ENCODE results near the gene SCN9A. TPM values are rescaled to one million over a fixed set of nuclear protein-coding genes. Genes with fewer than 3 reads are reported as not detected.

The SCN9A gene
- total RNA-seq, 1 donor from 2014 or later = 0.13 TPM

DNA sequence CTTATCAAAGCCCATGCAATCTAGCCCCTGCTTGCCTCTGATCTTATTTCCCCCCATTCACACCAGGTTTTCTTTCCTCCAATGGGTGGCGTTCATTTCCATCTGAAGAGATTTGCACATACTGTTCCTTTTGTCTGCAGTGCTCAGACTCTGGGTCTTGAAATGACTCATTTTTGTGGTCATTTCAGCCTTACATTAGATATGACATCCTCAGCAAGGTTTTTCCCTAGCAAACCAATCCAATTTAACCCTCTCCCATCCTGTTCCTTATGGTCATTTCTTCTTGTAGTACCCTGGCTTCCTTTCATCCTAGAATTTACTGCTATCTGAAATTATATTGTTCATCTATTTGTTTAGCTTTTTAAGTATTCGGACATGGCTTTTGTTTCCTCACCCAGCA, 205.4 kb downstream of the SCN9A start:
- DNase-seq (ENCODE audit: low spot score) = no peak
- H3K9me3 Mint-ChIP-seq = no peaks in the 10 kb centered on the region
- no peak overlapping the region for H3K27ac Mint-ChIP-seq
- H3K27me3 Mint-ChIP-seq (ENCODE audit: insufficient read depth) = peaks cover 2% of the 10 kb centered on the region
- H3K4me3 Mint-ChIP-seq = no peak overlapping the region
- H3K36me3 Mint-ChIP-seq (ENCODE audit: low read depth) = no peaks in the 10 kb centered on the region
- intact Hi-C loops (cut with micrococcal nuclease) = loop anchor here (10.0 kb wide), 1 partner anchor 214 kb away; no protein-coding TSS in a partner anchor
- no peaks in the 10 kb centered on the region for H3K4me1 Mint-ChIP-seq (ENCODE audit: low read depth)

GRCh38 chr2:166167449-166167848, 208.3 kb downstream of the SCN9A start:
- Mint-ChIP-seq H3K36me3 (ENCODE audit: low read depth) (no peaks in the 10 kb centered on the region), H3K27ac (no peak overlapping the region), H3K27me3 (ENCODE audit: insufficient read depth) (peaks cover 4% of the 10 kb centered on the region), H3K9me3 (no peaks in the 10 kb centered on the region), H3K4me3 (no peak overlapping the region), H3K4me1 (ENCODE audit: low read depth) (no peaks in the 10 kb centered on the region)
- DNase-seq (ENCODE audit: low spot score) = no peak
- intact Hi-C loops (cut with micrococcal nuclease) = no loop called here

- intact Hi-C loops (cut with micrococcal nuclease) = no loop called here
- Mint-ChIP-seq H3K27ac (no peak overlapping the region), H3K9me3 (no peaks in the 10 kb centered on the region), H3K4me1 (ENCODE audit: low read depth) (no peaks in the 10 kb centered on the region), H3K4me3 (no peak overlapping the region), H3K27me3 (ENCODE audit: insufficient read depth) (peaks cover 5% of the 10 kb centered on the region), H3K36me3 (ENCODE audit: low read depth) (no peaks in the 10 kb centered on the region)
- no peak for DNase-seq (ENCODE audit: low spot score)
Measured at GRCh38 chr2:166163775-166164174, 212.0 kb downstream of the SCN9A start.

- no peaks in the 10 kb centered on the region for H3K36me3 Mint-ChIP-seq (ENCODE audit: low read depth)
- H3K27me3 Mint-ChIP-seq (ENCODE audit: insufficient read depth) = peaks cover 4% of the 10 kb centered on the region
- H3K4me3 Mint-ChIP-seq = no peak overlapping the region
- no peaks in the 10 kb centered on the region for H3K9me3 Mint-ChIP-seq
- H3K27ac Mint-ChIP-seq = no peak overlapping the region
- no peak for DNase-seq (ENCODE audit: low spot score)
- no peaks in the 10 kb centered on the region for H3K4me1 Mint-ChIP-seq (ENCODE audit: low read depth)
- intact Hi-C loops (cut with micrococcal nuclease) = no loop called here
Measured at GRCh38 chr2:166158546-166158945, 217.2 kb downstream of the SCN9A start.

GRCh38 chr2:166157578-166157977, 218.2 kb downstream of the SCN9A start:
- H3K27me3 Mint-ChIP-seq (ENCODE audit: insufficient read depth) = peaks cover 2% of the 10 kb centered on the region
- DNase-seq (ENCODE audit: low spot score) = no peak
- H3K4me3 Mint-ChIP-seq = no peak overlapping the region
- H3K9me3 Mint-ChIP-seq = no peaks in the 10 kb centered on the region
- intact Hi-C loops (cut with micrococcal nuclease) = no loop called here
- H3K4me1 Mint-ChIP-seq (ENCODE audit: low read depth) = no peaks in the 10 kb centered on the region
- no peak overlapping the region for H3K27ac Mint-ChIP-seq
- no peaks in the 10 kb centered on the region for H3K36me3 Mint-ChIP-seq (ENCODE audit: low read depth)

DNA sequence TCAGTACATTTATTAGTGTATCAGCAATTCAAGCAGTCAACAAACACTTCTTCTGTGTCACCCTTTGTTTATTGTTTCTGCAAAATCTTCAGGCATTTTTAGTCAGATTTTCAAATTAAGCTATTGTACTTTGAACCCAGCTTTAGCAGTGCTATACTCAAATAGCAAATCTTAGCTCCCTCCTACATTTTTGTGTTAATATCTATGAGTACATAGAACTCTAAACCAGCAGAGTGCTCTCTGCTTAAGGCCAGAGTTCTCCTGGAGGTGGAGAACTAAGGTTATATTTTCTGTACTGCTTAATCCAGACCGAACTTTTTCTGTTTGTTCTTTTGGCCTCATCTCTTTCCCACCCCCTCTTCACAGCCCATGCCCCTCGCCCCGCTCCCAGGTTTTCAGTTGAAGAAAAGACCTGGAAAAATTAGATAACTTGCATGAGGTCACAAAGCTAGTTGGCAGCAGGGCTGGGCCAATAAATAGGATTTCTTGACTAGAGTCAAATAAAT, 218.7 kb downstream of the SCN9A start:
- no peak overlapping the region for H3K4me3 Mint-ChIP-seq
- no peaks in the 10 kb centered on the region for H3K36me3 Mint-ChIP-seq (ENCODE audit: low read depth)
- no peak overlapping the region for H3K27ac Mint-ChIP-seq
- peaks cover 2% of the 10 kb centered on the region for H3K27me3 Mint-ChIP-seq (ENCODE audit: insufficient read depth)
- H3K4me1 Mint-ChIP-seq (ENCODE audit: low read depth) = no peaks in the 10 kb centered on the region
- no peak for DNase-seq (ENCODE audit: low spot score)
- H3K9me3 Mint-ChIP-seq = no peaks in the 10 kb centered on the region
- intact Hi-C loops (cut with micrococcal nuclease) = no loop called here

GRCh38 chr2:166155589-166155988, 220.2 kb downstream of the SCN9A start:
- Mint-ChIP-seq H3K36me3 (ENCODE audit: low read depth) (no peaks in the 10 kb centered on the region), H3K9me3 (no peaks in the 10 kb centered on the region), H3K27me3 (ENCODE audit: insufficient read depth) (peaks cover 2% of the 10 kb centered on the region), H3K27ac (no peak overlapping the region), H3K4me3 (no peak overlapping the region), H3K4me1 (ENCODE audit: low read depth) (no peaks in the 10 kb centered on the region)
- DNase-seq (ENCODE audit: low spot score) = no peak
- intact Hi-C loops (cut with micrococcal nuclease) = no loop called here

DNA sequence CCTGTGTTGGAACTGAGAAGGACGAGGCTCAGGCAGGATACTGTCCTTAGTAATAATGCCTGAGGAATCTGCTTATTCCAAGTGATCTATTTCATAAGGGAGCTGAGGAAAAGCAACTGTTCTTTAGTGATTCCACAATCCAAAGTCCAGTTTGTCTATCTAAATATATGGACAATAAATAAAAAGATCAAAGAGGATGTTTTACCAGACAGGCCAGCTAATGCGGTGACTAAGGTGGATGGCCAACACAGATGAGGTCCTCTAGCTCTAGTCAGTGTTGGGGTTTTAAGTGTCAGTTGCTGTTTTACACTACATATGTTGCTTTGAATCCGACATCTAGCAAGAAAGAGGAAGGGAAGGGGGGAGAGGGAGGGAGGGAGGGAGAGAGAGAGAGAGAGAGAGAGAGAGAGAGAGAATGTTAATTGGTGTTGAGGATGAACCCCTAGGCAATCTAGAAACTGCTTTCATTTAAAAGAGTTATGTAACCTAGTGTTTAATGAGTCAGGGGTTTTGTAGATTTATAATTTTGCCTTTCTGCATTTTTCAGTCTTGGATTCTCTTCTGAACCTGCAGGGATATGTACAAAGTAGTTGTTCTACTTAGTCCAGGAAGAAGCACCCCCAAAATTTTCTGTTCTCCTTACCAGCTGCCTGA, 220.9 kb downstream of the SCN9A start:
- Mint-ChIP-seq H3K27ac (no peak overlapping the region), H3K4me1 (ENCODE audit: low read depth) (no peaks in the 10 kb centered on the region), H3K27me3 (ENCODE audit: insufficient read depth) (peaks cover 2% of the 10 kb centered on the region), H3K36me3 (ENCODE audit: low read depth) (no peaks in the 10 kb centered on the region), H3K4me3 (no peak overlapping the region), H3K9me3 (no peaks in the 10 kb centered on the region)
- intact Hi-C loops (cut with micrococcal nuclease) = no loop called here
- no peak for DNase-seq (ENCODE audit: low spot score)

DNA sequence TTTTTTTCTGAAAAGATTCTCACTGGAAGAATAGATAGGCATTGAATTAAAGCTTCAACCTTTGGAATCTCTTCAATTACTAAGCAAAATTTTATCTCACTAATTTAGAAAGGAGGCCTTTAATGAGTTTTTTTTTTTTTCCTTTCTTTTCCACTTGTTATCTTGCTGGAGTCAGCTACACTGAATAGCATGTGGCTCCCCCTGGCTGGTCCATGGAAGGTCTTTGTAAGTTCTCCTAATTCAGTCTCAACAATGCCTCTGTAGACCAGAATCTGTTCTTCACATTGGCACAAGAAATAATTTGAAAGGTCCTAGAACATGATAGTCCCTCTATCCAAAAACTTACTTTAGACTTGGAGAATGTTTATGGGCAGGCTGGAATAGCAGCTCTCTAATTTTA, 223.7 kb downstream of the SCN9A start:
- Mint-ChIP-seq H3K4me3 (no peak overlapping the region), H3K9me3 (no peaks in the 10 kb centered on the region), H3K4me1 (ENCODE audit: low read depth) (no peaks in the 10 kb centered on the region), H3K27ac (no peak overlapping the region), H3K36me3 (ENCODE audit: low read depth) (no peaks in the 10 kb centered on the region), H3K27me3 (ENCODE audit: insufficient read depth) (peaks cover 2% of the 10 kb centered on the region)
- DNase-seq (ENCODE audit: low spot score) = no peak
- intact Hi-C loops (cut with micrococcal nuclease) = no loop called here

DNA sequence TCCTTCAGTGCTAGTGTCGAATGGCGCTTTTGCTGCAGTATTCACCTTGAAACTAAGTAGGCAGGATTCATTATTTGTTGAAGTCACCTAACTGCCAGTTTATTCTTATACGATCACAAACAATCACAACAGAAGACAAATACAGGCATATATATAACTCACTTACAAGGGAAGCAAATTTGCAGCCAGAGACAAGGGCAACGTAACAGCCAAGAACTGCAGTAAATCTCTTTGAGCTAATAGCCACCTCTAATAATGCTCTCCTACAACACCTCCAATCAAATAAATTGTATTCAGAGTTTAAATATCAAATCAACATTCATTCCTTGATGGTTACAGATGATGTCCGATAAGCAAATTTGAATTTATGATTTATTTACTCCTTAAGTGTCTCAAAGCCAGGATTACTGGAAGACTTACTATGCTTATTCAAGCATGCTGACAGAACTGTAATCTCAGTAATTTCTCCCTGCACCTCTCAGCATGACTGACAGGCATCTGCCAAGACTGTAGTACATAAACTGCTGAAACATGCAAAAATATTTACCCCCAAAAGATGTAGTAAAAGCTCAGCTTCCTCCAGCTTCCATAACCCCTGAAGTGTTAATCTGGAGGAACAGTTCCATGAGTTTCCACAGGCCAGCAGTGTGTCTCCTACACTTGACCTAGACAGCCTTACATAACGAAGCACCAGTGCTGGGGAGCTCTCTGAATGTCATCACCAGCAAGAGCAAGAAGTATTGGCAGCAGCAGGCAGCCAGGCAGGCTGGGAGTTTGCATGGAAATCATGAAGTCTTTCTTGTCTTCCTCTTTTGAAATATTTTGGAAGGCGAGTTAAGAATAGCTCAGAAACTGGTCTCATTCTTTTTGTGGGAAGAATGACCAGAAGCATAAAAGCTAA, 227.0 kb downstream of the SCN9A start:
- Mint-ChIP-seq H3K27me3 (ENCODE audit: insufficient read depth) (peaks cover 2% of the 10 kb centered on the region), H3K4me3 (no peak overlapping the region), H3K36me3 (ENCODE audit: low read depth) (no peaks in the 10 kb centered on the region), H3K4me1 (ENCODE audit: low read depth) (no peaks in the 10 kb centered on the region), H3K9me3 (no peaks in the 10 kb centered on the region), H3K27ac (no peak overlapping the region)
- intact Hi-C loops (cut with micrococcal nuclease) = no loop called here
- no peak for DNase-seq (ENCODE audit: low spot score)

DNA sequence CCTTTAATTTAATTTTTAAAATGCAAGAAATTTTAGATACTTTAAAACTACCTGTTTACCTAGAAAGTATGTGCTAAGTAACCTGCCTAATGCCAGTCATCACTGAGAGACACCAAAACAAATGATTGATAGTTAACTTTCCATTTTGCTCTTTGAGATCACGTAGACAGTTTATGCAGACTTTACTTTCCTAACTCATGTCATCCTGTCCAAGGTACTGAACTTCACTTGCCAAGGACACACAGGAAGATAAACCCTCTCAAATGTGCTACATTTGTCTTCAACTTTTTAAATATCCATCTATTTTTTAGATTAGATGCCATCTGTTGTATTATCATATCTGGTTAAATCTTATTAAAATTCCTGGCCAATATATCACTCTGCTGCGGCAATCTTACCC, 227.9 kb downstream of the SCN9A start:
- intact Hi-C loops (cut with micrococcal nuclease) = no loop called here
- Mint-ChIP-seq H3K36me3 (ENCODE audit: low read depth) (no peaks in the 10 kb centered on the region), H3K4me3 (no peak overlapping the region), H3K9me3 (no peaks in the 10 kb centered on the region), H3K27me3 (ENCODE audit: insufficient read depth) (peaks cover 2% of the 10 kb centered on the region), H3K27ac (no peak overlapping the region), H3K4me1 (ENCODE audit: low read depth) (no peaks in the 10 kb centered on the region)
- no peak for DNase-seq (ENCODE audit: low spot score)

All from activated T-helper 1 cell treated with anti-CD3 and anti-CD28 coated beads, Interleukin-12 subunit alpha, Interleukin-12 subunit beta, Interleukin-2, Interleukin-4 antibody, amounts not matched to agents 30 ng/mL and 10 ng/mL and 1 ng/mL, durations not matched to agents 14 hours and 24 hours and 36 hours (primary cell).